SU-DHL-6 (cell line): Measurements from ENCODE around the gene ATP13A5.

ENCODE experiments used
- H2AFZ ChIP-seq: fragments of 200-600 bp; sonication (generic); 2 replicates; pipeline ENCODE4 v1.6.1; 2014; ENCODE audit warnings: low read depth, mild to moderate bottlenecking, moderate library complexity, mixed read lengths, antibody characterized with exemption, low read length; ENCODE audit not compliant: severe bottlenecking
- H3F3A ChIP-seq: fragments of 200-600 bp; shearing (Covaris generic); 2 replicates; pipeline ENCODE4 v1.6.0; 2016; ENCODE audit warnings: antibody characterized with exemption, mild to moderate bottlenecking; ENCODE audit not compliant: insufficient read depth
- H3K27ac ChIP-seq: fragments of 200-600 bp; sonication (generic); 2 replicates; pipeline ENCODE4 v1.5.1; 2016; ENCODE audit warnings: low read depth, mild to moderate bottlenecking, low read length, moderate library complexity, mixed read lengths
- H3K27me3 ChIP-seq: fragments of 200-600 bp; sonication (generic), shearing (Covaris generic); 2 replicates; pipeline ENCODE4 v1.6.0; 2014; ENCODE audit warnings: mild to moderate bottlenecking, low read length
- H3K36me3 ChIP-seq: fragments of 200-600 bp; sonication (generic); 2 replicates; pipeline ENCODE4 v1.6.1; 2014; ENCODE audit warnings: mild to moderate bottlenecking, low read length, mixed read lengths
- H3K4me2 ChIP-seq: fragments of 300-600, 200-600 bp; shearing (Covaris generic), sonication (generic); 2 replicates; pipeline ENCODE4 v1.6.0; 2014; ENCODE audit warnings: low read length, low read depth, mild to moderate bottlenecking; ENCODE audit not compliant: poor library complexity, severe bottlenecking
- H3K4me3 ChIP-seq: fragments of 200-600 bp; sonication (generic); 2 replicates; pipeline ENCODE4 v1.5.1; 2014; ENCODE audit warnings: antibody characterized with exemption, low read length, mild to moderate bottlenecking, mixed read lengths; ENCODE audit not compliant: insufficient read depth, poor library complexity, severe bottlenecking
- H3K79me2 ChIP-seq: fragments of 200-600 bp; sonication (generic); 2 replicates; pipeline ENCODE4 v1.6.1; 2014; ENCODE audit warnings: mild to moderate bottlenecking, low read length, moderate library complexity; ENCODE audit not compliant: insufficient read depth
- H3K9ac ChIP-seq: fragments of 200-600 bp; sonication (generic); 2 replicates; pipeline ENCODE4 v1.7.0; 2014; ENCODE audit warnings: mild to moderate bottlenecking, low read length
- H3K9me2 ChIP-seq: fragments of 200-600 bp; sonication (generic); replicated peaks from 2 replicates; pipeline ENCODE4 v1.6.1; 2014; ENCODE audit warnings: low read length; ENCODE audit not compliant: insufficient read depth
- H3K9me3 ChIP-seq: fragments of 200-600 bp; sonication (generic); 2 replicates; pipeline ENCODE4 v1.6.1; 2014; ENCODE audit warnings: low read length, mixed read lengths; ENCODE audit not compliant: insufficient read depth
- H4K20me1 ChIP-seq: fragments of 200-600 bp; sonication (generic); 2 replicates; pipeline ENCODE4 v1.6.1; 2014; ENCODE audit warnings: low read depth, mild to moderate bottlenecking, antibody characterized with exemption, low read length, moderate library complexity, mixed read lengths
- CTCF ChIP-seq: fragments of 200-600 bp; sonication (generic); IDR thresholded peaks from one replicate; pipeline ENCODE4 v1.5.1; 2017; ENCODE audit warnings: antibody characterized with exemption, mild to moderate bottlenecking, low read length, moderate library complexity; ENCODE audit not compliant: insufficient read depth, poor library complexity, severe bottlenecking
- EZH2phosphoT487 ChIP-seq: fragments of 200-600 bp; sonication (generic), shearing (Covaris generic); conservative IDR thresholded peaks from 2 replicates; pipeline ENCODE4 v1.6.1; 2018; ENCODE audit warnings: mild to moderate bottlenecking, antibody characterized with exemption, low read length, moderate library complexity, mixed read lengths

The ATP13A5 gene

DNA sequence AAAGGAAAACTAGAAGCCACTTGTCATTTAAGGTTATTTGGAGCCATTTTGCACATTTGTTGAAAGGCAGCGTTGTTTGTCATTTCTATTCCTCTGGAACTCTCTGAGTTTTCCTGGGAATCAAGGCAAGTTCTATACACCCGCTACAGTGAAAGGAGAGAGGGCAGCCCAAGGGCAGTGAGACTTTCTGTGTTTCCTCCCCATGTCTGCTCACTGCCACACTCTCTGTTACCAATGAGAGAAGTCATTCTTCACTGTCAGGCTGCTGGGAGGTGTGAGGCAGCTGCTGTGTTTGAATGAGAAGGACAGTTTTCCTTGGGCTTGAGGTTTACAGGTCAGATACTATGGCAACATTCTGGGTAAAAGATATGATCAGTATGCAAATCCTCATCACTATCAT lies 36.0 kb downstream of the ATP13A5 start:
- TF ChIP-seq CTCF (no peak), EZH2phosphoT487 (no peak)
- Histone ChIP-seq H3K27me3 (no peaks in the 10 kb centered on the region), H3K4me2 (no peak overlapping the region), H3K4me3 (no peak overlapping the region), H2AFZ (no peak overlapping the region), H3K9ac (no peak overlapping the region), H3K9me3 (no peaks in the 10 kb centered on the region), H3K27ac (no peak overlapping the region), H3K79me2 (no peaks in the 10 kb centered on the region), H3K36me3 (no peaks in the 10 kb centered on the region), H3F3A (no peaks in the 10 kb centered on the region), H4K20me1 (no peaks in the 10 kb centered on the region), H3K9me2 (no peaks in the 10 kb centered on the region)

DNA sequence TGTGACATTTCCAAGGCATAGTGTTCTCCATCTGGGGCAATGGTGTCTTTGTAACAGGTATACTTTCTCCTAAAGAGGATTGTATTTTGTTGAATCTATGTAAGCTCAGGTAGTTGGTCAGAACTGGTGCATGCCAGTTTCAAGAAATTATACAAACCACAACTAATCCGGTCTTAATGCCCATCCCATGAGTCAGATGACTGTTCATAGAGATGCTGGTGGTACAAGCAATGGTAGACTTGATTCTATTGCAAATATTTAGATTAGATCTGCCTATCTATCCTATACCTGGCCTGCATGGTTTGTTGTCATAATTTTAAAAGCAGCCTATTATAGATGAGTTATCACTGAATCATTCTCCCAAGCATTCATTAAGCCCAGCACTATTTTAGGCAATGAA lies 43.5 kb downstream of the ATP13A5 start:
- H3K9me3 ChIP-seq, result no peaks in the 10 kb centered on the region
- H2AFZ ChIP-seq, result no peak overlapping the region
- no peaks in the 10 kb centered on the region for H4K20me1 ChIP-seq
- H3K9me2 ChIP-seq, result no peaks in the 10 kb centered on the region
- H3K36me3 ChIP-seq, result no peaks in the 10 kb centered on the region
- no peak overlapping the region for H3K9ac ChIP-seq
- H3K27me3 ChIP-seq, result no peaks in the 10 kb centered on the region
- no peak overlapping the region for H3K27ac ChIP-seq
- H3K79me2 ChIP-seq, result no peaks in the 10 kb centered on the region
- no peak overlapping the region for H3K4me3 ChIP-seq
- TF ChIP-seq CTCF (no peak), EZH2phosphoT487 (no peak)
- H3F3A ChIP-seq, result no peaks in the 10 kb centered on the region
- no peak overlapping the region for H3K4me2 ChIP-seq

DNA sequence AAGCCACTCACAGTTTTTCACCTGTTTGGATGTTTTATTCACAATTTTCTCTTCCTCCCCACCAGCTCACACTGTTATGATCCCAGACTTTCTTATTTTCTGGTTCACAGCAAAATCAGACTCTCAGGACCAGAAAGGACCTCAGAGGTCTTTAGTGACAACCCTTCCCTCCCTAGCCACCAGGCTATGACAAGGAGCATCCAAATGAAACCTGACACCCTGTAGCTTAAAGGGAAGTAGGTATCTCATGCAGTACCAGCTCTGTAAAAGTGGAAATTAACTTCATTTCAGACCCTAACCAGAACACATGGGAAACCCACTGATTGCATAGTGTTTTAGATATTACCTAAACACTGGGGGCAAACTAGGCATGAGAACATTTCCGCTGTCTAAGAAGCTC lies 45.3 kb downstream of the ATP13A5 start:
- Histone ChIP-seq H3K36me3 (no peaks in the 10 kb centered on the region), H3K9ac (no peak overlapping the region), H3K4me3 (no peak overlapping the region), H2AFZ (no peak overlapping the region), H3K27me3 (no peaks in the 10 kb centered on the region), H3K27ac (no peak overlapping the region), H3F3A (no peaks in the 10 kb centered on the region), H3K79me2 (no peaks in the 10 kb centered on the region), H3K9me3 (no peaks in the 10 kb centered on the region), H3K4me2 (no peak overlapping the region), H4K20me1 (no peaks in the 10 kb centered on the region), H3K9me2 (no peaks in the 10 kb centered on the region)
- no peak for TF ChIP-seq CTCF
- no peak for TF ChIP-seq EZH2phosphoT487
